MM.1S (cell line): ENCODE measurements around the gene EFNA5.

ENCODE experiments used
- CTCF ChIP-seq: fragments of 300-600 bp; sonication (generic); IDR thresholded peaks from 2 replicates; pipeline ENCODE4 v1.5.1; 2016; ENCODE audit warnings: antibody characterized with exemption, low read length, mixed read lengths
- EZH2 ChIP-seq: fragments of 300-600 bp; sonication (generic); optimal IDR thresholded peaks from 2 replicates; pipeline ENCODE3; 2017; ENCODE audit warnings: low read depth, mild to moderate bottlenecking, antibody characterized with exemption, low read length, mixed read lengths
- EZH2phosphoT487 ChIP-seq: fragments of 300-600 bp; sonication (generic); IDR thresholded peaks from 2 replicates; pipeline ENCODE4 v1.6.1; 2018; ENCODE audit warnings: antibody characterized with exemption, low read length

DNA sequence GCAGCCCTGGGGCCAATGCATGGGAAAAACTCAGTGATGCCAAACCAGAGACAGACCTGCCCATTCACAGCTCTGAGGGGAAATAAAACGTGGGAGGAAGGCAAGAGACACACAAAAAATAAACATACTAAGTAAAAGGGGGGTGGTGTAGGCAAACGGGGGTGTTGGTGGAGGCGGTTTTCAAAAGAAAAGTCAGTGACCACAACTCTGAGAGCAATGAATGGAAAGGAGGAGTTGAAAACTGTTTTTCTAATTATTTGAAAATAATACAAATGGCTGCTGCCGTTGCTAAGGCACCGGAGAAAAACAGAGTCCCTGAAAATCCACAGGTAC lies 293.5 kb downstream of the EFNA5 start:
- TF ChIP-seq CTCF (no peak), EZH2phosphoT487 (no peak), EZH2 (no peak)
